OCI-LY1 (cell line): ENCODE results near the gene BHMT2.

Experiments
- H2AFZ ChIP-seq: fragments of 200-600 bp; sonication (generic), shearing (Covaris generic); 2 replicates; pipeline ENCODE4 v1.6.0; 2014; ENCODE audit warnings: antibody characterized with exemption, mild to moderate bottlenecking, low read length
- H3F3A ChIP-seq: fragments of 200-600 bp; sonication (generic), shearing (Covaris generic); 2 replicates; pipeline ENCODE4 v1.6.0; 2014; ENCODE audit warnings: mild to moderate bottlenecking, antibody characterized with exemption, low read length, moderate library complexity; ENCODE audit not compliant: insufficient read depth
- H3K27ac ChIP-seq: fragments of 200-600 bp; sonication (generic); 2 replicates; pipeline ENCODE4 v1.5.1; 2014; ENCODE audit warnings: low read length, mixed run types, mild to moderate bottlenecking, low read depth; ENCODE audit not compliant: poor library complexity, severe bottlenecking
- H3K27me3 ChIP-seq: fragments of 200-600 bp; sonication (generic); 2 replicates; pipeline ENCODE4 v1.6.0; 2014; ENCODE audit warnings: antibody characterized with exemption, mild to moderate bottlenecking, low read length, moderate library complexity; ENCODE audit not compliant: insufficient read depth
- H3K36me3 ChIP-seq: fragments of 200-600 bp; sonication (generic); 2 replicates; pipeline ENCODE4 v1.6.1; 2014; ENCODE audit warnings: mild to moderate bottlenecking, antibody characterized with exemption, low read length, moderate library complexity, mixed read lengths; ENCODE audit not compliant: insufficient read depth
- H3K4me1 ChIP-seq: fragments of 200-600 bp; sonication (generic); 2 replicates; pipeline ENCODE4 v1.5.1; 2014; ENCODE audit warnings: mild to moderate bottlenecking, low read length, moderate library complexity; ENCODE audit not compliant: insufficient read depth, severe bottlenecking
- H3K4me2 ChIP-seq: fragments of 200-600 bp; sonication (generic), shearing (Covaris generic); 2 replicates; pipeline ENCODE4 v1.6.1; 2014; ENCODE audit warnings: low read length
- H3K4me3 ChIP-seq: fragments of 200-600 bp; sonication (generic); 2 replicates; pipeline ENCODE4 v1.5.1; 2014; ENCODE audit warnings: low read length, low read depth, mild to moderate bottlenecking, mixed read lengths; ENCODE audit not compliant: poor library complexity, severe bottlenecking
- H3K79me2 ChIP-seq: fragments of 200-600 bp; shearing (Covaris generic); 2 replicates; pipeline ENCODE4 v1.6.1; 2016; ENCODE audit warnings: mixed run types, low read length, mixed read lengths; ENCODE audit not compliant: insufficient read depth
- H3K9ac ChIP-seq: fragments of 200-600 bp; sonication (generic), shearing (Covaris generic); 2 replicates; pipeline ENCODE4 v1.6.1; 2014; ENCODE audit warnings: mild to moderate bottlenecking, low read length, mixed read lengths
- H3K9me2 ChIP-seq: fragments of 200-600 bp; sonication (generic), shearing (Covaris generic); 2 replicates; pipeline ENCODE4 v1.6.1; 2014; ENCODE audit warnings: low read depth, mild to moderate bottlenecking, low read length, mixed read lengths
- H3K9me3 ChIP-seq: fragments of 200-600 bp; shearing (Covaris generic); 2 replicates; pipeline ENCODE4 v1.6.1; 2014; ENCODE audit warnings: low read length, mixed read lengths
- H4K20me1 ChIP-seq: fragments of 200-600 bp; sonication (generic), shearing (Covaris generic); 2 replicates; pipeline ENCODE4 v1.6.0; 2016; ENCODE audit warnings: mild to moderate bottlenecking, low read length; ENCODE audit not compliant: insufficient read depth
- EZH2 ChIP-seq: fragments of 200-600 bp; sonication (generic), shearing (Covaris generic); IDR thresholded peaks from 2 replicates; pipeline ENCODE4 v1.8.0; 2017; ENCODE audit warnings: borderline replicate concordance, mixed run types, mild to moderate bottlenecking, antibody characterized with exemption, low read length, moderate library complexity, mixed read lengths
- TF ChIP-seq, protein P1 (sequence below): fragments of 200-600 bp; sonication (generic), shearing (Covaris generic); IDR thresholded peaks from 2 replicates; pipeline ENCODE4 v1.5.1; 2017; ENCODE audit warnings: mild to moderate bottlenecking, antibody characterized with exemption, low read length, moderate library complexity, mixed read lengths

The BHMT2 gene

DNA sequence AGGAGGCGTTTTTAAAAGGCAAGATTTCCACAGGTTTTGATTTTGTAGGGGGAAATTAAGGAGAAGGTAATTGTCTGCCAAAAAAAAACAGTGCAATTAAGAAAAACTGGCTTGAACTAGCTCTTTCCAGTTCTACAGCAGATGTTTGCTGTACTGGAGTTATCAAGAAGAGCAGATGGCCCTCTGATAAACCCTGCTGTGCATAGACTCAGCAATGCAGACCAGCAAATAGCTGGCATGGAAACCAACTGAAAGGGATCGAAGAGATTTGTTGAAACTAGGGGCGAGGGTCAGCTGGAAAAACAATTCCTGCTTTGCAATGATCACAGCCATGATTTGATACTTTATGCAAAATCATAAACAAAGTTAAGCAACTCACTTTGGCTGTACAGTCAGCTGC lies 24.2 kb downstream of the BHMT2 start:
- Histone ChIP-seq H3K9ac (no peak overlapping the region), H3K36me3 (no peaks in the 10 kb centered on the region), H3K4me1 (no peaks in the 10 kb centered on the region), H3K9me2 (no peaks in the 10 kb centered on the region), H3K4me2 (no peak overlapping the region), H3K27me3 (no peaks in the 10 kb centered on the region), H3K4me3 (no peak overlapping the region), H3K9me3 (no peaks in the 10 kb centered on the region), H3K79me2 (no peaks in the 10 kb centered on the region), H2AFZ (no peak overlapping the region), H3F3A (no peaks in the 10 kb centered on the region), H3K27ac (no peak overlapping the region), H4K20me1 (no peaks in the 10 kb centered on the region)
- no peak for TF ChIP-seq EZH2
- TF ChIP-seq, protein P1, sequence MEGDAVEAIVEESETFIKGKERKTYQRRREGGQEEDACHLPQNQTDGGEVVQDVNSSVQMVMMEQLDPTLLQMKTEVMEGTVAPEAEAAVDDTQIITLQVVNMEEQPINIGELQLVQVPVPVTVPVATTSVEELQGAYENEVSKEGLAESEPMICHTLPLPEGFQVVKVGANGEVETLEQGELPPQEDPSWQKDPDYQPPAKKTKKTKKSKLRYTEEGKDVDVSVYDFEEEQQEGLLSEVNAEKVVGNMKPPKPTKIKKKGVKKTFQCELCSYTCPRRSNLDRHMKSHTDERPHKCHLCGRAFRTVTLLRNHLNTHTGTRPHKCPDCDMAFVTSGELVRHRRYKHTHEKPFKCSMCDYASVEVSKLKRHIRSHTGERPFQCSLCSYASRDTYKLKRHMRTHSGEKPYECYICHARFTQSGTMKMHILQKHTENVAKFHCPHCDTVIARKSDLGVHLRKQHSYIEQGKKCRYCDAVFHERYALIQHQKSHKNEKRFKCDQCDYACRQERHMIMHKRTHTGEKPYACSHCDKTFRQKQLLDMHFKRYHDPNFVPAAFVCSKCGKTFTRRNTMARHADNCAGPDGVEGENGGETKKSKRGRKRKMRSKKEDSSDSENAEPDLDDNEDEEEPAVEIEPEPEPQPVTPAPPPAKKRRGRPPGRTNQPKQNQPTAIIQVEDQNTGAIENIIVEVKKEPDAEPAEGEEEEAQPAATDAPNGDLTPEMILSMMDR = no peak

DNA sequence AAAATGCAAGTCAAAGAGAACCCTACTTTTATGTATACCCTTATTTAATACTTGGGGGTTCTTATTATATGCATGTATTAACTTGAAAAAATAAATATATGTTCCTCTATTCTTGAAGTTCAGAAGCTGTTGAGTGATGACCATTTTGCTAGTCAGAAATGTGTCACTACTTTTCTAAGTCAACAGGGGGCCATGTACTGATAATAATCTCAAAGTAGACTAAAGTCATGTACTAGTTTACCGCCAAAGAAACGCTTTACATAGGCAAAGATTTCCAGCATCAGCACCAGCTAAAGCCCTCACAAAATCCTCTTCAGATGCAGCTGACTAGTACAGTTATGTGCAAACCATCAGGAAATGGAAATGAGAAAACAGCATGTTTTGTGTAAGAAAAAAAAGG lies 36.3 kb downstream of the BHMT2 start:
- no peaks in the 10 kb centered on the region for H3K27me3 ChIP-seq
- no peaks in the 10 kb centered on the region for H4K20me1 ChIP-seq
- no peak overlapping the region for H3K4me2 ChIP-seq
- no peaks in the 10 kb centered on the region for H3K9me2 ChIP-seq
- no peaks in the 10 kb centered on the region for H3F3A ChIP-seq
- no peak overlapping the region for H3K27ac ChIP-seq
- H3K36me3 ChIP-seq = no peaks in the 10 kb centered on the region
- H3K4me1 ChIP-seq = no peaks in the 10 kb centered on the region
- H3K9ac ChIP-seq = no peak overlapping the region
- no peaks in the 10 kb centered on the region for H3K79me2 ChIP-seq
- H2AFZ ChIP-seq = no peak overlapping the region
- H3K9me3 ChIP-seq = no peaks in the 10 kb centered on the region
- TF ChIP-seq EZH2 = no peak
- no peak overlapping the region for H3K4me3 ChIP-seq

DNA sequence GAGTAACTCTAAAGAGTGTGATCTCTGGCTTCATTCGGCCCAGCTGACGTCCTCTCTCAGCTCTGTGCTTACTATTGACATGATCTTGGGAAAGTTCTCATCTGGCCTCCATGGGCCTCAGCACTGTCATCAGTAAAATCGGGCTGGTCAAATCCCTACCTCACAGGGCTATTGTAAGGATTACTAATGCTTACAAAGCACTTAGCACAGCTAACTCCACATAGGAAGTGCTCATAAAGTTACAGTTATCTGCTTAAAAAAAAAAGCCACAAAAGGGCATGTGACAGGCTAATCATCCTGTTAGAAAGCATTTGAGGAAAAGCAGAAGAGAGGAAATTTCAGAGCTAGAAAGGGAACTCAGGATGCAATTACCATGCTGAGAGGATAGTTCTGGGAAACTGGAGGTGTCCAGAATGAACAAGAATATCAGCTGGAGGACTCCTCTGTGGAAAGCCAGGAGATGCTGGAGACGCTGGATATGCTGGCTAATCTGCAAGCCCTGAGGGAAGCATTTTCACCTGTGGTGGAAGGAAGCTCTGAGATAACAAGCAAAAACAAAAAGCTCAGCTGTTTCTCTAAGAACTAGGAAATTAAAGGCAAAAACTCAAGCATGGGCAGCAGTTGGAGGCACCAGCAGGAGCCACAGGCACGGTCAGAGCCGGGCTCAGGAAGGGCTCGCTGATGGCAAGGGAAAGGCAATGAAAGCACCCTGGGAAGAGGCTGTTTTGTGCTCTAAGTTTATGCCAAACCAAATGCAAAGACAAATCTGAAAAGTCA lies 37.6 kb downstream of the BHMT2 start:
- no peaks in the 10 kb centered on the region for H3F3A ChIP-seq
- H3K27me3 ChIP-seq = no peaks in the 10 kb centered on the region; the same call in 1 of the 2 replicates
- no peaks in the 10 kb centered on the region for H3K9me2 ChIP-seq
- no peak overlapping the region for H3K4me3 ChIP-seq
- TF ChIP-seq, protein P1 = no peak
- no peak for TF ChIP-seq EZH2
- no peaks in the 10 kb centered on the region for H3K9me3 ChIP-seq
- no peak overlapping the region for H3K4me2 ChIP-seq
- H3K4me1 ChIP-seq = no peaks in the 10 kb centered on the region
- no peaks in the 10 kb centered on the region for H4K20me1 ChIP-seq
- H2AFZ ChIP-seq = no peak overlapping the region
- no peak overlapping the region for H3K9ac ChIP-seq
- H3K36me3 ChIP-seq = no peaks in the 10 kb centered on the region
- no peaks in the 10 kb centered on the region for H3K79me2 ChIP-seq
- no peak overlapping the region for H3K27ac ChIP-seq

DNA sequence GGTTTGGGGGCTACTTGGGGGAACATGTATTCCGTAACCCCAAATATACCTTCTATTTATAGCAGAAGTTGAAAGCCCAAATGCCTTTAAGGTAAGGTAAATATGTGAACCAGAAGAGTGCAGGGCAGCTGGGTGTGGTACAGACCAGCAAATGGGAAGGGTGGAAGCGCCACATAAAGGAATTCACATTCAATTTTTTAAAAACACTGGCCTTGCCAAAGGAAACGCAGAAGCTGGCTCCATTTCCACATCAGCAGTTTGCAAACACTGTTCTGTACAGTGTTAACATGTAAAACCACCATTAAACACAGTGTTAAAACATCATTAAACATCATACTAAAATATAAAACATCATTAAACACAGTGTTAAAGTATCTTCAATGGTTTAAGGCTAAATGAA lies 38.5 kb downstream of the BHMT2 start:
- H3K9ac ChIP-seq = no peak overlapping the region
- H3K79me2 ChIP-seq = no peaks in the 10 kb centered on the region
- H3K4me2 ChIP-seq = no peak overlapping the region
- H3K9me3 ChIP-seq = no peaks in the 10 kb centered on the region
- H3K27me3 ChIP-seq = no peaks in the 10 kb centered on the region; the same call in 1 of the 2 replicates
- TF ChIP-seq, protein P1 = no peak
- no peak for TF ChIP-seq EZH2
- H3K27ac ChIP-seq = no peak overlapping the region
- no peaks in the 10 kb centered on the region for H3K36me3 ChIP-seq
- H3K4me1 ChIP-seq = no peaks in the 10 kb centered on the region
- H3K4me3 ChIP-seq = no peak overlapping the region
- H3F3A ChIP-seq = no peaks in the 10 kb centered on the region
- H3K9me2 ChIP-seq = no peaks in the 10 kb centered on the region
- H2AFZ ChIP-seq = no peak overlapping the region
- H4K20me1 ChIP-seq = no peaks in the 10 kb centered on the region
